Loucy (cell line): ENCODE data around the gene DOCK10.
"Not testable (repeated sequence)": the region's sequence is repeated elsewhere in the genome, so short reads cannot be mapped to it uniquely, and the experiment has no call there.

Source experiments
- H2AFZ ChIP-seq: fragments of 200-600 bp; sonication (generic); 2 replicates; pipeline ENCODE4 v1.6.0; 2016; ENCODE audit warnings: antibody characterized with exemption, mild to moderate bottlenecking, low read length, moderate library complexity
- H3F3A ChIP-seq: fragments of 200-600 bp; 2 replicates; pipeline ENCODE4 v1.6.0; 2016; ENCODE audit warnings: antibody characterized with exemption, low read depth, mild to moderate bottlenecking
- H3K27me3 ChIP-seq: fragments of 200-600 bp; sonication (generic); 2 replicates; pipeline ENCODE4 v1.6.1; 2014; ENCODE audit warnings: low read length, mild to moderate bottlenecking; ENCODE audit not compliant: insufficient read depth, poor library complexity, severe bottlenecking
- H3K36me3 ChIP-seq: fragments of 200-600 bp; sonication (generic); 2 replicates; pipeline ENCODE4 v1.6.1; 2016; ENCODE audit warnings: low read length; ENCODE audit not compliant: insufficient read depth
- H3K4me1 ChIP-seq: fragments of 200-600 bp; sonication (generic); 2 replicates; pipeline ENCODE4 v1.5.1; 2014; ENCODE audit warnings: low read length, mild to moderate bottlenecking; ENCODE audit not compliant: insufficient read depth, poor library complexity, severe bottlenecking
- H3K4me2 ChIP-seq: fragments of 200-600 bp; sonication (generic); 2 replicates; pipeline ENCODE4 v1.6.0; 2014; ENCODE audit warnings: antibody characterized with exemption, low read length, low read depth, mild to moderate bottlenecking; ENCODE audit not compliant: poor library complexity, severe bottlenecking
- H3K4me3 ChIP-seq: fragments of 200-600 bp; sonication (generic); 2 replicates; pipeline ENCODE4 v1.5.1; 2014; ENCODE audit warnings: low read length, mild to moderate bottlenecking, mixed read lengths; ENCODE audit not compliant: poor library complexity, severe bottlenecking
- H3K79me2 ChIP-seq: fragments of 200-600 bp; sonication (generic); 2 replicates; pipeline ENCODE4 v1.6.1; 2014; ENCODE audit warnings: low read length; ENCODE audit not compliant: insufficient read depth
- H3K9ac ChIP-seq: fragments of 200-600 bp; sonication (generic); 2 replicates; pipeline ENCODE4 v1.6.0; 2014; ENCODE audit warnings: mild to moderate bottlenecking, low read depth, low read length, moderate library complexity; ENCODE audit not compliant: poor library complexity, severe bottlenecking
- H3K9me2 ChIP-seq: fragments of 200-600 bp; sonication (generic); replicated peaks from 2 replicates; pipeline ENCODE4 v1.6.1; 2016; ENCODE audit warnings: low read depth, low read length, mixed read lengths
- H3K9me3 ChIP-seq: fragments of 200-600 bp; sonication (generic); 2 replicates; pipeline ENCODE4 v1.6.1; 2014; ENCODE audit warnings: mild to moderate bottlenecking, antibody characterized with exemption, low read length, low read depth; ENCODE audit not compliant: insufficient read depth
- H4K20me1 ChIP-seq: fragments of 200-600 bp; sonication (generic); 2 replicates; pipeline ENCODE4 v1.6.0; 2014; ENCODE audit warnings: antibody characterized with exemption, low read length, mild to moderate bottlenecking; ENCODE audit not compliant: insufficient read depth, poor library complexity, severe bottlenecking
- EZH2phosphoT487 ChIP-seq: fragments of 200-600 bp; IDR thresholded peaks from 2 replicates; pipeline ENCODE4 v1.6.1; 2018; ENCODE audit warnings: antibody characterized with exemption, mild to moderate bottlenecking, moderate library complexity, borderline replicate concordance
- TF ChIP-seq, protein P1 (sequence below): fragments of 200-600 bp; sonication (generic); conservative IDR thresholded peaks from 2 replicates; pipeline ENCODE4 v1.5.1; 2014; ENCODE audit warnings: mild to moderate bottlenecking, antibody characterized with exemption, low read length

Gene DOCK10

GRCh38 chr2:224947566-224947965, 94.7 kb downstream of the DOCK10 start:
- Histone ChIP-seq H3K4me2 (peak overlapping the region; percentile 90), H3K9me2 (no peaks in the 10 kb centered on the region), H3K79me2 (peaks cover 40% of the 10 kb centered on the region), H3K9ac (peak overlapping the region; percentile 71), H3K36me3 (no peaks in the 10 kb centered on the region), H3K27me3 (no peaks in the 10 kb centered on the region), H3F3A (0 out of 2 replicates have a peak, but pooled peaks cover 5% of the 10 kb centered on the region), H3K9me3 (no peaks in the 10 kb centered on the region), H4K20me1 (no peaks in the 10 kb centered on the region), H3K4me3 (peak overlapping the region; percentile 76), H3K4me1 (peaks cover 69% of the 10 kb centered on the region), H2AFZ (no peak overlapping the region)
- TF ChIP-seq, protein P1, sequence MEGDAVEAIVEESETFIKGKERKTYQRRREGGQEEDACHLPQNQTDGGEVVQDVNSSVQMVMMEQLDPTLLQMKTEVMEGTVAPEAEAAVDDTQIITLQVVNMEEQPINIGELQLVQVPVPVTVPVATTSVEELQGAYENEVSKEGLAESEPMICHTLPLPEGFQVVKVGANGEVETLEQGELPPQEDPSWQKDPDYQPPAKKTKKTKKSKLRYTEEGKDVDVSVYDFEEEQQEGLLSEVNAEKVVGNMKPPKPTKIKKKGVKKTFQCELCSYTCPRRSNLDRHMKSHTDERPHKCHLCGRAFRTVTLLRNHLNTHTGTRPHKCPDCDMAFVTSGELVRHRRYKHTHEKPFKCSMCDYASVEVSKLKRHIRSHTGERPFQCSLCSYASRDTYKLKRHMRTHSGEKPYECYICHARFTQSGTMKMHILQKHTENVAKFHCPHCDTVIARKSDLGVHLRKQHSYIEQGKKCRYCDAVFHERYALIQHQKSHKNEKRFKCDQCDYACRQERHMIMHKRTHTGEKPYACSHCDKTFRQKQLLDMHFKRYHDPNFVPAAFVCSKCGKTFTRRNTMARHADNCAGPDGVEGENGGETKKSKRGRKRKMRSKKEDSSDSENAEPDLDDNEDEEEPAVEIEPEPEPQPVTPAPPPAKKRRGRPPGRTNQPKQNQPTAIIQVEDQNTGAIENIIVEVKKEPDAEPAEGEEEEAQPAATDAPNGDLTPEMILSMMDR = no peak
- no peak for TF ChIP-seq EZH2phosphoT487

DNA sequence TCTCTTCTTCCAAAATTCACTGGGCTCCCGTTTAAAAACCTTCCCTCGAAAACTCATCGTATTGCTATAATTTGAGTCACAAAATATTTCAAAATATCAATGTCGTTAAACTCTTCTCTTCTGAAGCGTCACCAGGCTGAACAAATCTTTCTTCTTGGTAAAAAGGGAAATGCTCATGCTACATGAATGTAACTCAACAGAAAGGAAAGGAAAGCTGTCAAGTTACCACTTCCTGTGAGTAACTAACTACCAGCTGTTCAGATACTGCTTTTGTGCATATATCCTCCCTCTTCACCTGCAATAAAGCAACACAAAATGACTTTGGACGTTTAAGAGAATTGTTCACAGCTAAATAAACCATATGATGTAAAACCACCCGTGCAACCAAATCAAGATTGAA, 95.4 kb downstream of the DOCK10 start:
- TF ChIP-seq EZH2phosphoT487 = no peak
- TF ChIP-seq, protein P1 = no peak
- H4K20me1 ChIP-seq = no peaks in the 10 kb centered on the region
- H3K27me3 ChIP-seq = no peaks in the 10 kb centered on the region
- H3K79me2 ChIP-seq = peaks cover 46% of the 10 kb centered on the region
- no peaks in the 10 kb centered on the region for H3K36me3 ChIP-seq
- no peak overlapping the region for H2AFZ ChIP-seq
- peak overlapping the region; percentile 90 for H3K4me2 ChIP-seq
- H3F3A ChIP-seq = 0 out of 2 replicates have a peak, but pooled peaks cover 5% of the 10 kb centered on the region
- H3K9me3 ChIP-seq = no peaks in the 10 kb centered on the region
- H3K9me2 ChIP-seq = no peaks in the 10 kb centered on the region
- peak overlapping the region; percentile 71 for H3K9ac ChIP-seq
- H3K4me1 ChIP-seq = peaks cover 71% of the 10 kb centered on the region
- H3K4me3 ChIP-seq = peak overlapping the region; percentile 76

GRCh38 chr2:224944707-224945547, 97.3 kb downstream of the DOCK10 start:
- H3F3A ChIP-seq = 0 out of 2 replicates have a peak, but pooled peaks cover 5% of the 10 kb centered on the region
- H3K79me2 ChIP-seq = peaks cover 63% of the 10 kb centered on the region
- peak overlapping the region; percentile 90 for H3K4me2 ChIP-seq
- no peak for TF ChIP-seq EZH2phosphoT487
- no peaks in the 10 kb centered on the region for H3K9me3 ChIP-seq
- peak overlapping the region; percentile 76 for H3K4me3 ChIP-seq
- no peaks in the 10 kb centered on the region for H3K9me2 ChIP-seq
- H3K27me3 ChIP-seq = no peaks in the 10 kb centered on the region
- peak overlapping the region; percentile 71 for H3K9ac ChIP-seq
- H2AFZ ChIP-seq = no peak overlapping the region
- H3K4me1 ChIP-seq = peaks cover 81% of the 10 kb centered on the region
- no peaks in the 10 kb centered on the region for H3K36me3 ChIP-seq
- H4K20me1 ChIP-seq = no peaks in the 10 kb centered on the region

DNA sequence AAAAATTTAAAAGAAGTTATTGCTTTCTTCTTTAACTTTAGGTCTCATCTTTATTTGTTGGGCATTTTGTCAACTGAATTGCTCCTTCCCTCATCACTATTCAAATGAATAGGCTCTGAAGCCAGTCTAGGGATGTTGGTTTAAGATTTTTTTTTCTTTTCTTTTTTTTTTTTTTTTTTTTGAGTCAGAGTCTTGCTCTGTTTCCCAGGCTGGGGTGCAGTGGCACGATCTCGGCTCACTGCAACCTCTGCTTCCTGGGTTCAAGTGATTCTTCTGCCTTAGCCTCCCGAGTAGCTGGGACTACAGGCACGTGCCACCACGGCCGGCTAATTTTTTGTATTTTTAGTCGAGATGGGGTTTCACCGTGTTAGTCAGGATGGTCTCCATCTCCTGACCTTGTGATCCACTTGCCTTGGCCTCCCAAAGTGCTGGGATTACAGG, 98.6 kb downstream of the DOCK10 start:
- H3K4me1 ChIP-seq = peaks cover 86% of the 10 kb centered on the region
- peak overlapping the region; percentile 76 for H3K4me3 ChIP-seq

More for the DNA sequence above, 98.6 kb downstream of the DOCK10 start:
- not testable (repeated sequence) for H2AFZ ChIP-seq, H3K9me2 ChIP-seq, H3K36me3 ChIP-seq, H3K27me3 ChIP-seq, H3K9me3 ChIP-seq, H4K20me1 ChIP-seq, H3F3A ChIP-seq
- Histone ChIP-seq H3K79me2 (peaks cover 71% of the 10 kb centered on the region), H3K9ac (peak overlapping the region; percentile 71), H3K4me2 (peak overlapping the region; percentile 90)
